Skeletal muscle satellite cell (primary cell): ENCODE results near the gene NXNL1.

Source experiments
- H3K27me3 ChIP-seq: 2 replicates; pipeline ENCODE4 v1.7.0; 2013; ENCODE audit warnings: low read length; ENCODE audit not compliant: control insufficient read depth, insufficient read depth
- H3K36me3 ChIP-seq: 2 replicates; pipeline ENCODE4 v1.7.0; 2013; ENCODE audit warnings: mild to moderate bottlenecking, control low read depth, low read length; ENCODE audit not compliant: insufficient read depth
- H3K4me1 ChIP-seq: 2 replicates; pipeline ENCODE4 v1.7.0; 2013; ENCODE audit warnings: low read length; ENCODE audit not compliant: control insufficient read depth, insufficient read depth
- H3K4me2 ChIP-seq: 2 replicates; pipeline ENCODE4 v1.7.0; 2013; ENCODE audit warnings: mild to moderate bottlenecking, low read length
- H3K4me3 ChIP-seq: 2 replicates; pipeline ENCODE4 v1.7.0; 2013; ENCODE audit warnings: low read length
- H3K9ac ChIP-seq: 2 replicates; pipeline ENCODE4 v1.7.0; 2013; ENCODE audit warnings: mild to moderate bottlenecking, low read depth, low read length, moderate library complexity
- H3K9me3 ChIP-seq: replicated peaks from 2 replicates; pipeline ENCODE4 v1.7.0; 2013; ENCODE audit warnings: mild to moderate bottlenecking, control low read depth, low read length

The NXNL1 gene

GRCh38 chr19:17497149-17497798, 36.5 kb upstream of the NXNL1 start:
- H3K4me3 ChIP-seq, result no peak overlapping the region
- no peak overlapping the region for H3K4me2 ChIP-seq
- H3K4me1 ChIP-seq, result peaks cover 15% of the 10 kb centered on the region
- H3K36me3 ChIP-seq, result peaks cover 18% of the 10 kb centered on the region
- H3K9ac ChIP-seq, result no peak overlapping the region
- no peaks in the 10 kb centered on the region for H3K27me3 ChIP-seq
- H3K9me3 ChIP-seq, result no peaks in the 10 kb centered on the region

GRCh38 chr19:17496337-17496997, 35.7 kb upstream of the NXNL1 start:
- Histone ChIP-seq H3K9ac (no peak overlapping the region), H3K36me3 (peaks cover 18% of the 10 kb centered on the region), H3K4me3 (no peak overlapping the region), H3K27me3 (no peaks in the 10 kb centered on the region), H3K4me1 (peaks cover 15% of the 10 kb centered on the region), H3K4me2 (no peak overlapping the region), H3K9me3 (no peaks in the 10 kb centered on the region)

GRCh38 chr19:17495639-17496296, 35.0 kb upstream of the NXNL1 start:
- Histone ChIP-seq H3K4me1 (peaks cover 15% of the 10 kb centered on the region), H3K4me2 (no peak overlapping the region), H3K4me3 (no peak overlapping the region), H3K36me3 (peaks cover 13% of the 10 kb centered on the region), H3K9ac (no peak overlapping the region), H3K27me3 (no peaks in the 10 kb centered on the region), H3K9me3 (no peaks in the 10 kb centered on the region)

DNA sequence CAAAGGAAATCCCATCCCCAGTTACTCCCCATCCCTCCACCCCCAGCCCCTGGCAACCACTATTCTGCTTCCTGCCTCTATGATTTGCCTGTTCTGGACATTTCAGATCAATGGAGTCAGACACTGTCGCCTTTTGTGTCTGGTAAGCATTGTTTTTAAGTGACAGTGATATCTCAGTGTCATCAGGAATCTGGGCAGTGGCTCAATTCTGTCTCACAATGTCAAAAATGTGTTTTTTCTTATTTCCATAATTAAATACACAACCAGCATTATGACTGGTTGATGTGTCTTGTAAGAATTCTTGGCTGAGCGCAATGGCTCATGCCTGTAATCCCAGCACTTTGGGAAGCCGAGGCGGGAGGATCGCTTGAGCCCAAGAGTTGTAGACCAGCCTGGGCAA, 30.6 kb upstream of the NXNL1 start:
- Histone ChIP-seq H3K27me3 (no peaks in the 10 kb centered on the region), H3K4me1 (no peaks in the 10 kb centered on the region), H3K9ac (no peak overlapping the region), H3K36me3 (no peaks in the 10 kb centered on the region), H3K4me2 (no peak overlapping the region), H3K9me3 (no peaks in the 10 kb centered on the region), H3K4me3 (no peak overlapping the region)

DNA sequence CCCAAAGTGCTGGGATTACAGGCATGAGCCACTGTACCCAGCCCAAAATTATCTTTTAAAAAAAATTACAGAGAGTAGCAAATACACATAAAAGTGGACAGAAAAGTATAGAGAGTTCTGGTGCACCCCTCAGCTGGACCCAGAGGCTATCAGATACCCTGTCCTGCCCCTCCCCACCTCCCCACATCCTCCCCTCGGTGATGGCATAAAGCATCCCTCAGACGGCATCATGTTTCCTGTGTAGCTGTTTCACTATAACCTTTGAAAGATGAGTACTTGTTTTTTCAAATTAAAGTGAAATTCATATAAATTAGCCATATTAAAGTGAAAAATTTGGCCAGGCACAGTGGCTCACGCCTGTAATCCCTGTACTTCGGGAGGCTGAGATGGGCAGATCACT, 29.7 kb upstream of the NXNL1 start:
- H3K36me3 ChIP-seq, result no peaks in the 10 kb centered on the region
- no peak overlapping the region for H3K9ac ChIP-seq
- no peak overlapping the region for H3K4me2 ChIP-seq
- H3K27me3 ChIP-seq, result no peaks in the 10 kb centered on the region
- H3K4me1 ChIP-seq, result no peaks in the 10 kb centered on the region
- no peaks in the 10 kb centered on the region for H3K9me3 ChIP-seq
- no peak overlapping the region for H3K4me3 ChIP-seq

DNA sequence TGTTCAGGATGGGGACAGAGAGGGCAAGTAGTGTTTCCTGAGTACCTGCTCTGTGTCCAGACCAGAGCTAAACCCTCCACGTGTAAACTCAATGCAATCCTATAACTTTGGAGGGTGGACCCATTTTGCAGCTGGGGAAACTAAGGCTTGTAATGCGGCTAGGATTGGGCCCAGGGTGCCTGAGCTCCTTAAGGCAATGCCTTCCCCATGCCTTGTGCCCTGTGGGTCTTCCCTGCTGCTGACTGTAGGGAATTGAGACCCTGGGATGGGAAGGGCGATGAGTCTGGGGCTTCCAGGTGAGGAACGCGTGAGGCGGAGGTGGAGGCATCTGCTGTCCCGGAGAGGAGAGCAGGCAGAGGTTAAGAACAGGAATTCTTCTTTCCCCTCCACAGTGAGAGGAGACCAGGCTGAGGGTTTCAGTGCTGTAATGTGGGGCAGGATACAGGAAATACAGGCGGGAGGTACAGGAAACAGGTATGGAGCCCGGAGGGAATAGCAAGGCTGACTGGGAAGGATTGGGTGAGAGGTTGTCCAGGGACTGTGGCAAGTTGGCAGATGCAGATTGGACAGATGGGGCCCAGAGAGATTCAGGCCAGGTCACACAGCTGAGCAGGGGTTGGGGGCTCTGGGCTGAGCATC, 28.8 kb upstream of the NXNL1 start:
- no peaks in the 10 kb centered on the region for H3K9me3 ChIP-seq
- H3K27me3 ChIP-seq, result no peaks in the 10 kb centered on the region
- H3K36me3 ChIP-seq, result no peaks in the 10 kb centered on the region
- H3K9ac ChIP-seq, result no peak overlapping the region
- H3K4me2 ChIP-seq, result no peak overlapping the region
- H3K4me3 ChIP-seq, result no peak overlapping the region
- H3K4me1 ChIP-seq, result no peaks in the 10 kb centered on the region

DNA sequence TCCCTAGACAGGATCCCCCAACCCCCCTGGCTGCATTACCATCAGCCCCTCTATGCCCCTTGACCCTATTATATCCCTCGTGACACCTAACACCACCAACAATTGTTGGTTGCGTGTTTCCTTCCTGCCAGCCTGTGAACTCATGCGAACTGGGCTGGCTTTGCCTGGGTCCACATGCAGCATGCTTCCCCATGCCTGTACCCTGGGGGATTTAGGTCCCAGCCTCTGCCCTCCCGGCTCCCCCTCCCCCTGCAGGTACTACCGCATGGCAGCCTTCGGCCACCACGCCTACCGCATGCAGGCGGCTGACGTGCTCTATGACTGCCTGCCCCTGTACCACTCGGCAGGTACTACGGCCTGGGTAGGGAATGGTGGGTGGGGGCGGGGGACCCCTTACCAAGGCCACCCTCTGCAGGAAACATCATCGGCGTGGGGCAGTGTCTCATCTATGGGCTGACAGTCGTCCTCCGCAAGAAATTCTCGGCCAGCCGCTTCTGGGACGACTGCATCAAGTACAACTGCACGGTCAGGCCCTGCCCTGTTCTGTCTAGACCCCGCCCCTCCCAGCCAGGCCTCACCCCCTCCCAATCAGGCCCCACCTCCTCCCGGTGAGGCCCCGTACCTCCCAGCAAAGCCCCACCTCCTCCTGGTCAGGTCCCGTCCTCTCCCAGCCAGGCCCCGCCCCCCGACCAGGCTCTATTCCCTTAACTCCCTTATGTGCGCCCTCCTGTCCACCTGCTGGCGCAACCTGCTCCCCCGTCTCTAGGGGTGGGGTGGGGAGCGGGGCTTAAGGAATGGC, 28.1 kb upstream of the NXNL1 start:
- Histone ChIP-seq H3K4me3 (no peak overlapping the region), H3K9ac (no peak overlapping the region), H3K36me3 (no peaks in the 10 kb centered on the region), H3K4me2 (no peak overlapping the region), H3K27me3 (no peaks in the 10 kb centered on the region), H3K4me1 (no peaks in the 10 kb centered on the region), H3K9me3 (no peaks in the 10 kb centered on the region)

DNA sequence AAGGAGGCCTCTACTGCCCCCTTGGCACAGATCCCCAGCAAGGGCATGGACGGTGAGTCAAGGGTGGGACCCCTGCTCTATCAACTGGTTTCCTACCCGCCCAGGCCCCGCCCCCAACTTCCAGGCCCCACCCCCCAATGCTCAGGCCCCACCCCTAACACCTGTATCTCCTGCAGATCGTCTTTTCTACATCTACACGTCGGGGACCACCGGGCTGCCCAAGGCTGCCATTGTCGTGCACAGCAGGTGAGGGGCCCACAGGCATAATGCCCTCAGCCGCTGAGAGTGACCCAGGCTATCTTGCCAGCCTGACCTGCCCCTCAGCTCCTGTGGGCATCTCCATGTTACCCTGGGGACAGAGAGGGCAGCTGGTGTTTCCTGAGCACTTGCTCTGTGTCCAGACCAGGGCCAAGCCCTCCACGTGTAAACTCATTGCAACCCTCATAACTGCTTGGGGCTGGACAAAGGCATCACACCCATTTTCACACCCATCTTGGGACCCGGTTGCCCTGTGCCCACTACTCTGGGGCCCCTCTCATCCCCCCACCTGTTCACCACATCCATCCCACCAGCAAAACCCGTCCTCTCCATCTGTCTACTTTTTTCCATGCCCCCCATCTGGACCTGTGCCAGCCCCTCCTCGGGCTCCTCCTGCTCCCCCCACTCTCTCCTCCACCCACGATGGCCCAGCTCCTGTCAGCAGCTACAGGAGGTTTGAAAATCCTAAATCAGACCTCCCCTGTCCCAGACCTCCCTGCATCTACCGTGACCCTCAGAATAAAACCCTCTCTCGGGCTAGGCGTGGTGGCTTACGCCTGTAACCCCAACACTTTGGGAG, 26.8 kb upstream of the NXNL1 start:
- H3K27me3 ChIP-seq, result no peaks in the 10 kb centered on the region
- no peaks in the 10 kb centered on the region for H3K36me3 ChIP-seq
- H3K9me3 ChIP-seq, result no peaks in the 10 kb centered on the region
- no peak overlapping the region for H3K4me2 ChIP-seq
- H3K9ac ChIP-seq, result no peak overlapping the region
- no peaks in the 10 kb centered on the region for H3K4me1 ChIP-seq
- H3K4me3 ChIP-seq, result no peak overlapping the region

- Histone ChIP-seq H3K9ac (no peak overlapping the region), H3K9me3 (no peaks in the 10 kb centered on the region), H3K36me3 (no peaks in the 10 kb centered on the region), H3K4me3 (no peak overlapping the region), H3K4me2 (no peak overlapping the region), H3K27me3 (no peaks in the 10 kb centered on the region), H3K4me1 (no peaks in the 10 kb centered on the region)
These were observed 26.0 kb upstream of the NXNL1 start for GRCh38 chr19:17486545-17487240.

GRCh38 chr19:17484520-17485185, 23.9 kb upstream of the NXNL1 start:
- no peak overlapping the region for H3K4me2 ChIP-seq
- H3K27me3 ChIP-seq, result no peaks in the 10 kb centered on the region
- no peak overlapping the region for H3K4me3 ChIP-seq
- no peaks in the 10 kb centered on the region for H3K9me3 ChIP-seq
- no peak overlapping the region for H3K9ac ChIP-seq
- no peaks in the 10 kb centered on the region for H3K36me3 ChIP-seq
- peaks cover 4% of the 10 kb centered on the region for H3K4me1 ChIP-seq
